HL-60 (cell line): ENCODE data around the gene RGS7.

ENCODE experiments used
- DNase-seq, 2 experiments: peaks; one replicate each; pipeline ENCODE4 v3.0.0-alpha.2; 2010 to 2020; ENCODE audit warnings: low read depth in 1 of 2, low spot score in 1 of 2
- H3K27ac ChIP-seq: fragments of 250-450 bp; sonication (Bioruptor Pico); replicated peaks from 2 replicates; pipeline ENCODE4 v1.5.1; 2020; ENCODE audit warnings: mild to moderate bottlenecking, moderate library complexity
- H3K27me3 ChIP-seq: fragments of 250-450 bp; sonication (Bioruptor Pico); 2 replicates; pipeline ENCODE4 v1.5.1; 2021; ENCODE audit warnings: mild to moderate bottlenecking, moderate library complexity; ENCODE audit not compliant: insufficient read depth, poor library complexity, severe bottlenecking
- H3K4me3 ChIP-seq: replicated peaks from 2 replicates; pipeline ENCODE4 v1.5.1; 2011; ENCODE audit warnings: mild to moderate bottlenecking, control low read depth, low read length; ENCODE audit not compliant: insufficient read depth
- GABPA ChIP-seq: IDR thresholded peaks from 2 replicates; pipeline ENCODE4 v1.6.1; 2012; ENCODE audit warnings: low read depth
- POLR2AphosphoS5 ChIP-seq: IDR thresholded peaks from 2 replicates; pipeline ENCODE4 v1.6.1; 2012; ENCODE audit warnings: low read depth
- SPI1 ChIP-seq: IDR thresholded peaks from 2 replicates; pipeline ENCODE4 v1.6.1; 2012; ENCODE audit warnings: low read depth, mild to moderate bottlenecking, borderline replicate concordance
- long read RNA-seq: library from polyadenylated mRNA; unstranded; transcript quantifications from one replicate; pipeline ENCODE4 v2.0.0, GENCODE V29; 2020
- TF ChIP-seq, protein P1 (sequence below): IDR thresholded peaks from one replicate; pipeline ENCODE4 v1.5.1; 2011; ENCODE audit warnings: low read length, control low read depth, inconsistent platforms; ENCODE audit not compliant: insufficient read depth
- TF ChIP-seq, protein P2 (sequence below): IDR thresholded peaks from 2 replicates; pipeline ENCODE4 v1.6.1; 2012; ENCODE audit warnings: low read depth; ENCODE audit not compliant: insufficient replicate concordance

RGS7 gene
- long read RNA-seq, partial matches to known transcripts: 0 of 1 reads
- long read RNA-seq, other reads (novel, unspliced or antisense): 1 of 1 reads

DNA sequence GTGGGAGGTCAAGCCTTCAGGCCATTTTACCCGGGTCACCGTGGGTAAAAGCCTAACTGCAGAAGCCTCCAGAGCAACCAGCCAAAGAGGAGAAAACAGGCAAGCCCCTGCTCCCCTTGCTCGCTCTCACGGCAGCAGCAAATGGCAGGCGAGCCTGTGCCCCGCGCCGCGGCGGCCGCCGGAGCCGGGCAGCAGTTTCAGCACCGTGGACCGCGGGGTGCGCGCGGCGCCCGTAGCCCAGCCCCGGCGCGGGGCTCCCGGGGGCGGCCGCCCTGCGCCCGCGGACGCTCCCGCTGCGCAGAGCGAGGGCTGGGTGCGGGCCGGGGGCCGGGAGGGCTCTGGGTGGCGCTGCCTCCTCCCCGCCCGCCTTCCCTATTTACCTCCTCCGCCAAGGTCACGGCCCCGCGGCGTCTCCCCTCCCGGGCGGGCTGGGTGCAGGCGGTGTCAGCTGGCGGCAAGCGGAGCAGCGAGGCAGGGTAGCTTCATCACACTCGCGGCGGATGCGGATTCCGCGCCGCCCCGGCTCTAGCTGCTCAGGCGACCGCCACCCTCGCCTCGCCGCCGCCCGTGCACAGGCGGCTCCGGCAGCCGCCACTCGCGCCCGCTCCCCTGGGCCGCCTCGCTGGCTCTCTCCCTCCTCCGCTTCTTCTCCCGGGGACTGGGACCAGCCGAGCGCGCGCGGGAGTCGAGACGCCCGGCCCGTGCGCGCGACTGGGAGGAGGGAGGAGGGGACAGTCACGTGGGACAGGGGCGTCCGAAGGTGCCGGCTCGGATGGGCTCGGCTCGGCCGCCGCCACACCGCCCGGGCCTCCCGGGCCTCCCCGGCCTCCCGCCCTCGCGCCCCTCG lies at the start of gene RGS7:
Gene RGS7 (minus strand): TSS at position 687 of the 847 bp plus-strand sequence.
- H3K4me3 ChIP-seq: peak within 1 kb of the TSS; percentile 9
- no peak for DNase-seq
- H3K27ac ChIP-seq: no peak within 1 kb of the TSS
- H3K27me3 ChIP-seq: peaks cover 36% of the 10 kb centered on the region
- TF ChIP-seq, protein P1, sequence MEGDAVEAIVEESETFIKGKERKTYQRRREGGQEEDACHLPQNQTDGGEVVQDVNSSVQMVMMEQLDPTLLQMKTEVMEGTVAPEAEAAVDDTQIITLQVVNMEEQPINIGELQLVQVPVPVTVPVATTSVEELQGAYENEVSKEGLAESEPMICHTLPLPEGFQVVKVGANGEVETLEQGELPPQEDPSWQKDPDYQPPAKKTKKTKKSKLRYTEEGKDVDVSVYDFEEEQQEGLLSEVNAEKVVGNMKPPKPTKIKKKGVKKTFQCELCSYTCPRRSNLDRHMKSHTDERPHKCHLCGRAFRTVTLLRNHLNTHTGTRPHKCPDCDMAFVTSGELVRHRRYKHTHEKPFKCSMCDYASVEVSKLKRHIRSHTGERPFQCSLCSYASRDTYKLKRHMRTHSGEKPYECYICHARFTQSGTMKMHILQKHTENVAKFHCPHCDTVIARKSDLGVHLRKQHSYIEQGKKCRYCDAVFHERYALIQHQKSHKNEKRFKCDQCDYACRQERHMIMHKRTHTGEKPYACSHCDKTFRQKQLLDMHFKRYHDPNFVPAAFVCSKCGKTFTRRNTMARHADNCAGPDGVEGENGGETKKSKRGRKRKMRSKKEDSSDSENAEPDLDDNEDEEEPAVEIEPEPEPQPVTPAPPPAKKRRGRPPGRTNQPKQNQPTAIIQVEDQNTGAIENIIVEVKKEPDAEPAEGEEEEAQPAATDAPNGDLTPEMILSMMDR: no peak
- no peak for TF ChIP-seq GABPA
- TF ChIP-seq, protein P2, sequence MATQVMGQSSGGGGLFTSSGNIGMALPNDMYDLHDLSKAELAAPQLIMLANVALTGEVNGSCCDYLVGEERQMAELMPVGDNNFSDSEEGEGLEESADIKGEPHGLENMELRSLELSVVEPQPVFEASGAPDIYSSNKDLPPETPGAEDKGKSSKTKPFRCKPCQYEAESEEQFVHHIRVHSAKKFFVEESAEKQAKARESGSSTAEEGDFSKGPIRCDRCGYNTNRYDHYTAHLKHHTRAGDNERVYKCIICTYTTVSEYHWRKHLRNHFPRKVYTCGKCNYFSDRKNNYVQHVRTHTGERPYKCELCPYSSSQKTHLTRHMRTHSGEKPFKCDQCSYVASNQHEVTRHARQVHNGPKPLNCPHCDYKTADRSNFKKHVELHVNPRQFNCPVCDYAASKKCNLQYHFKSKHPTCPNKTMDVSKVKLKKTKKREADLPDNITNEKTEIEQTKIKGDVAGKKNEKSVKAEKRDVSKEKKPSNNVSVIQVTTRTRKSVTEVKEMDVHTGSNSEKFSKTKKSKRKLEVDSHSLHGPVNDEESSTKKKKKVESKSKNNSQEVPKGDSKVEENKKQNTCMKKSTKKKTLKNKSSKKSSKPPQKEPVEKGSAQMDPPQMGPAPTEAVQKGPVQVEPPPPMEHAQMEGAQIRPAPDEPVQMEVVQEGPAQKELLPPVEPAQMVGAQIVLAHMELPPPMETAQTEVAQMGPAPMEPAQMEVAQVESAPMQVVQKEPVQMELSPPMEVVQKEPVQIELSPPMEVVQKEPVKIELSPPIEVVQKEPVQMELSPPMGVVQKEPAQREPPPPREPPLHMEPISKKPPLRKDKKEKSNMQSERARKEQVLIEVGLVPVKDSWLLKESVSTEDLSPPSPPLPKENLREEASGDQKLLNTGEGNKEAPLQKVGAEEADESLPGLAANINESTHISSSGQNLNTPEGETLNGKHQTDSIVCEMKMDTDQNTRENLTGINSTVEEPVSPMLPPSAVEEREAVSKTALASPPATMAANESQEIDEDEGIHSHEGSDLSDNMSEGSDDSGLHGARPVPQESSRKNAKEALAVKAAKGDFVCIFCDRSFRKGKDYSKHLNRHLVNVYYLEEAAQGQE: peak; percentile 86

DNA sequence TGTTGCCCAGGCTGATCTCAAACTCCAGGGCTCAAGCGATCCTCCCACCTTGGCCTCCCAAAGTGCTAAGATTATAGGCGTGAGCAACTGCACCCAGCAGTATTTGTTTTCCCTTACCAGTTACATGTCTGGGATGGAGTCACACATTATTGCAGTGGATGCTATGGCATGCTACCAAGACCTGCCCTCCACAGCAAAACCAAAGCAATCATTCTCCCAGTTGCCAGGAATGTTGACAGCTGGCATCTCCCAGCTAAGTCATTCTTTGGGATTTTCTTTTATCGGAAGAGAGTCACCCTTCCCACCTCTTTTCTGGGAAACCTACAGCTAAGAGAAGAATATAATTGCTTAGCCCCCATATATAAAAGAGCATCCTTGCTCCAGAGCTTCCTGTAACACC lies 49.4 kb upstream of the RGS7 start:
- no peak overlapping the region for H3K4me3 ChIP-seq
- no peak for TF ChIP-seq GABPA
- TF ChIP-seq, protein P1: no peak
- TF ChIP-seq, protein P2: no peak
- no peak for TF ChIP-seq POLR2AphosphoS5
- no peak for TF ChIP-seq SPI1
- DNase-seq: no peak
- no peak overlapping the region for H3K27ac ChIP-seq
- no peaks in the 10 kb centered on the region for H3K27me3 ChIP-seq

DNA sequence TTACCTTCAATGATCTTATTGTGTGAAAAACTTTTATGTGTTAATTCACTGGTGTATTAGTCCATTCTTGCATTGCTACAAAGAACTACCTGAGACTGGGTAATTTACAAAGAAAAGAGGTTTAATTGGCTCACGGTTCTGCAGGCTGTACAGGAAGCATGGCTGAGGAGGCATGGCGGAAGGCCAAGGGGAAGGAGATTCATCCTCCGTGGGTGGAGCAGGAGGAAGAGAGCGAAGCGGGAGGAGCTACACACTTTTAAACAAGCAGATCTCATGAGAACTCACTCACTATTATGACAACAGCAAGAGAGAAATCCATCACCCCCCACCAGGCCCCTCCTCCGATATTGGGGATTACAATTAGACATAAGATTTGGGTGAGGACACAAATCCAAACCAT lies 44.2 kb upstream of the RGS7 start:
- no peaks in the 10 kb centered on the region for H3K27me3 ChIP-seq
- no peak overlapping the region for H3K4me3 ChIP-seq
- H3K27ac ChIP-seq: no peak overlapping the region
- TF ChIP-seq, protein P2: no peak
- DNase-seq: no peak
